ENCODE measurements around the gene ROBO1. TPM values are rescaled to one million over a fixed set of nuclear protein-coding genes. Genes with fewer than 3 reads are reported as not detected.
A peak's percentile ranks its signal among the peaks of the same experiment; 100 is the strongest.
"Not testable (repeated sequence)": the region's sequence is repeated elsewhere in the genome, so short reads cannot be mapped to it uniquely, and the experiment has no call there.

Gene ROBO1
- polyA plus RNA-seq, 1 experiment = 33.9 TPM

- CTCF ChIA-PET = no interaction called here
- DNase-seq (ENCODE audit: low read depth) = no peak
Measured at GRCh38 chr3:79515072-79515471, 252.7 kb downstream of the ROBO1 start.

GRCh38 chr3:79514069-79514468, 253.7 kb downstream of the ROBO1 start:
- Histone ChIP-seq H3K4me3 (ENCODE audit: low read depth, low read length) (no peak overlapping the region), H3K36me3 (ENCODE audit: control insufficient read depth, insufficient read depth, low read length) (no peaks in the 10 kb centered on the region), H3K27me3 (ENCODE audit: control insufficient read depth, insufficient read depth, low read length) (no peaks in the 10 kb centered on the region)
- ChIA-PET CTCF (no interaction called here), POLR2A (no interaction called here)
- TF ChIP-seq CTCF (IDR thresholded peaks at IDR 0.05; ENCODE audit: insufficient read depth, low read depth, low read length) = no peak
- DNase-seq (ENCODE audit: low read depth) = no peak

More at GRCh38 chr3:79515072-79515471, 252.7 kb downstream of the ROBO1 start:
- POLR2A ChIA-PET = no interaction called here
- TF ChIP-seq CTCF (IDR thresholded peaks at IDR 0.05; ENCODE audit: insufficient read depth, low read depth, low read length) = no peak
- no peaks in the 10 kb centered on the region for H3K27me3 ChIP-seq (ENCODE audit: control insufficient read depth, insufficient read depth, low read length)
- H3K4me3 ChIP-seq (ENCODE audit: low read depth, low read length) = no peak overlapping the region
- no peaks in the 10 kb centered on the region for H3K36me3 ChIP-seq (ENCODE audit: control insufficient read depth, insufficient read depth, low read length)

GRCh38 chr3:79506751-79507150, 261.0 kb downstream of the ROBO1 start:
- POLR2A ChIA-PET = no interaction called here
- CTCF ChIA-PET = no interaction called here
- DNase-seq (ENCODE audit: low read depth) = no peak
- TF ChIP-seq CTCF (IDR thresholded peaks at IDR 0.05; ENCODE audit: insufficient read depth, low read depth, low read length) = no peak
- no peak overlapping the region for H3K4me3 ChIP-seq (ENCODE audit: low read depth, low read length)
- H3K36me3 ChIP-seq (ENCODE audit: control insufficient read depth, insufficient read depth, low read length) = no peaks in the 10 kb centered on the region
- no peaks in the 10 kb centered on the region for H3K27me3 ChIP-seq (ENCODE audit: control insufficient read depth, insufficient read depth, low read length)

- CTCF ChIA-PET; H3K36me3 ChIP-seq (ENCODE audit: control insufficient read depth, insufficient read depth, low read length); POLR2A ChIA-PET; H3K4me3 ChIP-seq (ENCODE audit: low read depth, low read length); DNase-seq (ENCODE audit: low read depth); H3K27me3 ChIP-seq (ENCODE audit: control insufficient read depth, insufficient read depth, low read length): not testable (repeated sequence)
Measured at GRCh38 chr3:79502216-79502681, 265.5 kb downstream of the ROBO1 start.

GRCh38 chr3:79497447-79498111, 270.2 kb downstream of the ROBO1 start:
- DNase-seq (ENCODE audit: low read depth) = no peak
- H3K4me3 ChIP-seq (ENCODE audit: low read depth, low read length) = no peak overlapping the region
- no peaks in the 10 kb centered on the region for H3K27me3 ChIP-seq (ENCODE audit: control insufficient read depth, insufficient read depth, low read length)
- no peaks in the 10 kb centered on the region for H3K36me3 ChIP-seq (ENCODE audit: control insufficient read depth, insufficient read depth, low read length)
- peak; percentile 67 for TF ChIP-seq CTCF (IDR thresholded peaks at IDR 0.05; ENCODE audit: insufficient read depth, low read depth, low read length)
- CTCF ChIA-PET = interaction anchor here (0.9 kb wide), 1 partner anchor 10 kb away, joined by 3 read pairs; no protein-coding TSS in a partner anchor
- POLR2A ChIA-PET = no interaction called here

All from BJ (cell line).